PC-3 (cell line): ENCODE data around the gene COL7A1. TPM values are rescaled to one million over a fixed set of nuclear protein-coding genes. Genes with fewer than 3 reads are reported as not detected.

ENCODE experiments used
- ATAC-seq: fragments of 200-7000 bp; cut with Tn5 transposase; 2 replicates; pipeline ENCODE4 v1.9.1; 2020; ENCODE audit warnings: mild to moderate bottlenecking, moderate library complexity
- BruUV-seq: library from RNA; stranded (reverse); fragments of 400-500 nt; replicated peaks from 2 replicates; lab custom pipeline; 2021; lab: Mats Ljungman, UMichigan
- CTCF ChIA-PET: fragments of 300-600 bp; sonication (Branson Sonifier 250); formaldehyde crosslinking; loops from one replicate; lab custom pipeline; 2022; ENCODE audit warnings: antibody characterized with exemption; lab: Charles Lee
- POLR2A ChIA-PET: fragments of 300-600 bp; sonication (Branson Sonifier 250); formaldehyde crosslinking; loops from one replicate; lab custom pipeline; 2022; ENCODE audit warnings: antibody characterized with exemption; ENCODE audit not compliant: unreplicated experiment; lab: Charles Lee
- DNase-seq: peaks from one replicate; pipeline ENCODE4 v3.0.0-alpha.2; 2015
- H2AFZ ChIP-seq: fragments of 300-600 bp; sonication (generic); 2 replicates; pipeline ENCODE4 v1.6.0; 2016; ENCODE audit warnings: antibody characterized with exemption, low read length
- H3F3A ChIP-seq: fragments of 300-600 bp; sonication (generic); one replicate; pipeline ENCODE4 v1.6.0; 2017; ENCODE audit warnings: antibody characterized with exemption, low read length, control low read depth, mild to moderate bottlenecking; ENCODE audit not compliant: unreplicated experiment
- H3K27ac ChIP-seq: fragments of 300-600 bp; sonication (generic); 2 replicates; pipeline ENCODE4 v1.5.1; 2016; ENCODE audit warnings: mild to moderate bottlenecking, low read length
- H3K27me3 ChIP-seq: fragments of 300-600 bp; sonication (generic); 2 replicates; pipeline ENCODE4 v1.6.1; 2016; ENCODE audit warnings: low read length, mixed read lengths
- H3K36me3 ChIP-seq: fragments of 300-600 bp; sonication (generic); 2 replicates; pipeline ENCODE4 v1.6.1; 2016; ENCODE audit warnings: low read depth, mixed run types, low read length, mixed read lengths
- H3K4me1 ChIP-seq: fragments of 300-600 bp; sonication (generic); 2 replicates; pipeline ENCODE4 v1.5.1; 2016; ENCODE audit warnings: low read length; ENCODE audit not compliant: insufficient read depth
- H3K4me2 ChIP-seq: fragments of 300-600 bp; sonication (generic); 2 replicates; pipeline ENCODE4 v1.6.0; 2016; ENCODE audit warnings: low read length
- H3K4me3 ChIP-seq: fragments of 300-600 bp; sonication (generic); 2 replicates; pipeline ENCODE4 v1.5.1; 2016; ENCODE audit warnings: mild to moderate bottlenecking, low read length, mixed read lengths
- H3K79me2 ChIP-seq: fragments of 300-600 bp; sonication (generic); 2 replicates; pipeline ENCODE4 v1.6.1; 2017; ENCODE audit warnings: low read length, mixed read lengths
- H3K9ac ChIP-seq: fragments of 300-600 bp; sonication (generic); 2 replicates; pipeline ENCODE4 v1.6.0; 2016; ENCODE audit warnings: mild to moderate bottlenecking, low read length
- H3K9me2 ChIP-seq: fragments of 300-600 bp; sonication (generic); replicated peaks from 2 replicates; pipeline ENCODE4 v1.6.1; 2016; ENCODE audit warnings: mixed run types, low read length, mixed read lengths
- H3K9me3 ChIP-seq: fragments of 300-600 bp; sonication (generic); 2 replicates; pipeline ENCODE4 v1.6.1; 2016; ENCODE audit warnings: low read length, mixed read lengths
- H4K20me1 ChIP-seq: fragments of 300-600 bp; sonication (generic); 2 replicates; pipeline ENCODE4 v1.6.1; 2016; ENCODE audit warnings: low read length, mixed read lengths
- EZH2 ChIP-seq: fragments of 300-600 bp; sonication (generic); IDR thresholded peaks from one replicate; pipeline ENCODE4 v1.6.1; 2017; ENCODE audit warnings: antibody characterized with exemption, mild to moderate bottlenecking, low read length; ENCODE audit not compliant: unreplicated experiment
- EZH2phosphoT487 ChIP-seq: fragments of 300-600 bp; sonication (generic); IDR thresholded peaks from 2 replicates; pipeline ENCODE4 v1.6.1; 2018; ENCODE audit warnings: mild to moderate bottlenecking, antibody characterized with exemption, low read length, borderline replicate concordance
- intact Hi-C: fragments of 100-400 bp; cut with micrococcal nuclease; formaldehyde crosslinking; loops from 2 replicates; pipeline ENCODE4 v1.9.0; 2023
- total RNA-seq: library from RNA; depleted of rRNA; stranded (reverse); fragments of >200 nt; gene quantifications from 2 replicates; pipeline ENCODE4 v1.2.3, GENCODE V29; 2014
- TF ChIP-seq, protein P1 (sequence below): fragments of 300-600 bp; sonication (generic); conservative IDR thresholded peaks from 2 replicates; pipeline ENCODE4 v1.5.1; 2017; ENCODE audit warnings: antibody characterized with exemption, low read depth, mild to moderate bottlenecking, low read length

Gene COL7A1
- total RNA-seq, 1 experiment from 2014 or later = 7.9 TPM

DNA sequence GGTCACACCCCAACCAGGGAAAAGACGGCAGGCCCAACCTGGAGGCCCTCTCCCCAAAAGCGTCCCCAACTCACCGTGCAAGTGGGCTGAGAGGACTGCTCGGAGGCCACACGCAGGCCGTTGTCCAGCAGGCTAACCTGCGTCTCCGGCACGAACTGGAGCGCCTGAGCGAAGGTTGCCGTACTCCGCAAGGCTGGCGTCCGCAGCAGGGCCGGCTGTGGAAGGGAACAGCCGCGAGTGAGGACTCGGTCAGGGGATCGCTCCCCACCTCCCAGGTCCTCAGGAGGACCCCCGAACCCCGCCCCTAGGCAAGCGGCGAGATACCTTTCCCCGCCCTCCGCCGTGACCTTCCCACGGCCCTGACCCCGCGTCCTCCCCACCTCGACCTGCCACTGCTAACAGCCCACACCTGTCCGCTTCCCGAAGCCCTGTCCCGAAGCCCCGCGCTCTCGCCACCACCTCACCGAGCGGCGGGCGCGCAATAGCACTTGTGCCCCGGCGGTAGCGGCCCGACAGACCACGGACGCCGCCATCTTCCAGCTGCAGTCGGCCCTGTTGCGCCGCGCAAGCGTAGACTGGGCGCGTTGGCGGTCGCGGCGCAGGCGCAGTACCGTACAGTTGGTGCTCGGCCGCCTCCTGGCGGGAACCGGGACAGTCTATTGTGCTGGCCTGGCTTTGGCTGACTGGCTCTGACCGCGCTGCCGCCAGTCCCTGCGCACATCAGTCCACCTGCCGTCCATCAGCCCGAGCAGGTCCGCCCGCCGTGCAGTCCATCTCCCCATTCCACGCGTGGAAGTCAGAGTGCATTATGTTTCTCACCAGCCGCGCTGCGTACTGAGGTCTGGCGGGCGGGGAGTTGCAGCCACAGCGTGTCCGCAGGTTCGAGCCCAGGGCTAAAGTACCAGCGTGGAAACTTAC, 14.2 kb upstream of the COL7A1 start, which contains the start of gene UQCRC1:
Gene UQCRC1 (minus strand): TSS at position 559 of the 918 bp plus-strand sequence. CDS start 26 bp downstream, at position 533.
- peak within 1 kb of the TSS; percentile 93 for H3K4me3 ChIP-seq
- no peaks in the 10 kb centered on the region for H3K9me2 ChIP-seq
- ATAC-seq = peak; percentile 98
- no peaks in the 10 kb centered on the region for H3F3A ChIP-seq
- peak within 1 kb of the TSS; percentile 98 for H3K4me2 ChIP-seq
- no peaks in the 10 kb centered on the region for H3K27me3 ChIP-seq
- H3K36me3 ChIP-seq = peaks cover 31% of the 10 kb centered on the region
- TF ChIP-seq, protein P1, sequence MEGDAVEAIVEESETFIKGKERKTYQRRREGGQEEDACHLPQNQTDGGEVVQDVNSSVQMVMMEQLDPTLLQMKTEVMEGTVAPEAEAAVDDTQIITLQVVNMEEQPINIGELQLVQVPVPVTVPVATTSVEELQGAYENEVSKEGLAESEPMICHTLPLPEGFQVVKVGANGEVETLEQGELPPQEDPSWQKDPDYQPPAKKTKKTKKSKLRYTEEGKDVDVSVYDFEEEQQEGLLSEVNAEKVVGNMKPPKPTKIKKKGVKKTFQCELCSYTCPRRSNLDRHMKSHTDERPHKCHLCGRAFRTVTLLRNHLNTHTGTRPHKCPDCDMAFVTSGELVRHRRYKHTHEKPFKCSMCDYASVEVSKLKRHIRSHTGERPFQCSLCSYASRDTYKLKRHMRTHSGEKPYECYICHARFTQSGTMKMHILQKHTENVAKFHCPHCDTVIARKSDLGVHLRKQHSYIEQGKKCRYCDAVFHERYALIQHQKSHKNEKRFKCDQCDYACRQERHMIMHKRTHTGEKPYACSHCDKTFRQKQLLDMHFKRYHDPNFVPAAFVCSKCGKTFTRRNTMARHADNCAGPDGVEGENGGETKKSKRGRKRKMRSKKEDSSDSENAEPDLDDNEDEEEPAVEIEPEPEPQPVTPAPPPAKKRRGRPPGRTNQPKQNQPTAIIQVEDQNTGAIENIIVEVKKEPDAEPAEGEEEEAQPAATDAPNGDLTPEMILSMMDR = peak; percentile 70
- TF ChIP-seq EZH2phosphoT487 (no peak), EZH2 (no peak)
- intact Hi-C loops = loop anchor here (1.0 kb wide), 1 partner anchor 26 kb away; the partner anchor contains the start of gene SLC26A6
- peak within 1 kb of the TSS; percentile 93 for H3K9ac ChIP-seq
- CTCF ChIA-PET = interaction anchor here (0.6 kb wide), 2 partner anchors 52 to 166 kb away, joined by 3 to 4 read pairs; no protein-coding TSS in a partner anchor
- POLR2A ChIA-PET = interaction anchor here (0.6 kb wide), 1 partner anchor 152 kb away, joined by 8 read pairs; no protein-coding TSS in a partner anchor
- no peaks in the 10 kb centered on the region for H4K20me1 ChIP-seq
- peak within 1 kb of the TSS; percentile 87 for H2AFZ ChIP-seq
- no TSS peak for BruUV-seq
- peaks cover 41% of the 10 kb centered on the region for H3K79me2 ChIP-seq
- no peaks in the 10 kb centered on the region for H3K9me3 ChIP-seq
- H3K27ac ChIP-seq = peak within 1 kb of the TSS; percentile 51
- H3K4me1 ChIP-seq = peaks cover 15% of the 10 kb centered on the region
- peak; percentile 96 for DNase-seq

DNA sequence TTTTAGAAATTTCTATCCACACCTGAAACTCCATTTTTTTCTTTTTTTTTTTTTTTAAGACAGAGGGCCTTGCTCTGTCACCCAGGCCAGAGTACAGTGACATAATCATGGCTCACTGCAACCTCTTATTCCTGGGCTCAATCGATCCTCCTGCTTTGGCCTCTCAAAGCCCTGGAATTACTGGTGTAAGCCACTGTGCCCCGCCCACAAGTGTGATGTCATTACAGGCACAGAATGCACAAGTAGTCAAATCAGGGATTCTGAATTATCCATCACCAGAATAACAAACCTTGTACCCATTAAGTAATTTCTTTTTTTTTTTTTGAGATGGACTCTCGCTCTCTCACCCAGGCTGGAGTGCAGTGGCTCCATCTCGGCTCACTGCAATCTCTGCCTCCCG, 12.4 kb upstream of the COL7A1 start:
- intact Hi-C loops = no loop called here
- peak overlapping the region; percentile 98; the same call in 1 of the 2 replicates for H3K4me2 ChIP-seq

More for the DNA sequence above, 12.4 kb upstream of the COL7A1 start:
- ChIA-PET CTCF (no interaction called here), POLR2A (no interaction called here)
- H3K79me2 ChIP-seq = peaks cover 41% of the 10 kb centered on the region
- TF ChIP-seq EZH2 (no peak), EZH2phosphoT487 (no peak)
- TF ChIP-seq, protein P1 = no peak
- no peaks in the 10 kb centered on the region for H3K27me3 ChIP-seq
- H3K9me3 ChIP-seq = no peaks in the 10 kb centered on the region
- H3K9ac ChIP-seq = no peak overlapping the region
- H3K4me1 ChIP-seq = peaks cover 8% of the 10 kb centered on the region
- DNase-seq (no peak), ATAC-seq (no peak)
- H4K20me1 ChIP-seq = no peaks in the 10 kb centered on the region
- no peak overlapping the region for H3K4me3 ChIP-seq
- no TSS peak for BruUV-seq
- no peak overlapping the region for H3K27ac ChIP-seq
- H3F3A ChIP-seq = no peaks in the 10 kb centered on the region
- no peaks in the 10 kb centered on the region for H3K9me2 ChIP-seq
- peaks cover 50% of the 10 kb centered on the region for H3K36me3 ChIP-seq
- H2AFZ ChIP-seq = no peak overlapping the region
